HCT116 (cell line): ENCODE results near the gene LCE7A. TPM values are rescaled to one million over a fixed set of nuclear protein-coding genes. Genes with fewer than 3 reads are reported as not detected.

Experiments used
- ATAC-seq: fragments of 200-7000 bp; cut with Tn5 transposase; 2 replicates; pipeline ENCODE4 v1.9.1; 2020; ENCODE audit warnings: mild to moderate bottlenecking, moderate library complexity
- BruUV-seq: library from RNA; stranded (reverse); fragments of 400-500 nt; replicated peaks from 2 replicates; lab custom pipeline; 2021; lab: Mats Ljungman, UMichigan
- CTCF ChIA-PET: fragments of 300-600 bp; sonication (Branson Sonifier 250); formaldehyde crosslinking; loops from one replicate; lab custom pipeline; 2021; ENCODE audit warnings: antibody characterized with exemption; lab: Charles Lee
- POLR2A ChIA-PET: fragments of 300-600, 350-600 bp; sonication (Branson Sonifier 250); formaldehyde crosslinking; loops from one replicate; lab custom pipeline; 2021; ENCODE audit warnings: antibody characterized with exemption; lab: Charles Lee
- RAD21 ChIA-PET, 2 experiments: fragments of 300-600 bp; sonication (Branson Sonifier 250); formaldehyde crosslinking; loops; one replicate each; lab custom pipeline; 2023; ENCODE audit warnings: low total read pairs in 2 of 2; ENCODE audit not compliant: uncharacterized antibody in 2 of 2, unreplicated experiment in 2 of 2, low non-redundant PET in 1 of 2; lab: Charles Lee
- DNase-seq: peaks from one replicate; pipeline ENCODE4 v3.0.0-alpha.2; 2010; ENCODE audit warnings: low read depth, low spot score
- H2AFZ ChIP-seq: fragments of 200-600 bp; shearing (Covaris generic), sonication (generic); 2 replicates; pipeline ENCODE4 v1.6.1; 2017; ENCODE audit warnings: low read depth, mixed run types, mixed read lengths, antibody characterized with exemption, low read length; ENCODE audit not compliant: poor library complexity, severe bottlenecking
- H3K27ac ChIP-seq: 2 replicates; pipeline ENCODE4 v1.5.1; 2012; ENCODE audit warnings: low read depth, low read length
- H3K27me3 ChIP-seq: fragments of 200-600 bp; sonication (generic); 2 replicates; pipeline ENCODE4 v1.6.1; 2016; ENCODE audit warnings: mixed run types, low read length, mixed read lengths; ENCODE audit not compliant: insufficient read depth
- H3K36me3 ChIP-seq, 2 experiments: fragments of 200-500 bp in 1 of 2; fragments of 200-600 bp in 1 of 2; sonication (Bioruptor generic) in 1 of 2; sonication (generic) in 1 of 2; 2 replicates each; pipeline versions ENCODE4 v1.5.1 to v1.6.1; 2014 to 2016; ENCODE audit warnings: low read length in 2 of 2, inconsistent platforms in 1 of 2, mixed read lengths in 1 of 2, mixed run types in 1 of 2; ENCODE audit not compliant: insufficient read depth in 2 of 2, control insufficient read depth in 1 of 2
- H3K4me1 ChIP-seq, 2 experiments: fragments of 200-600 bp in 1 of 2; sonication (generic) in 1 of 2; 2 replicates each; pipeline versions ENCODE4 v1.5.1 to v1.6.1; 2012 to 2017; ENCODE audit warnings: low read length in 2 of 2, inconsistent platforms in 1 of 2, mild to moderate bottlenecking in 1 of 2, mixed read lengths in 1 of 2, mixed run types in 1 of 2, moderate library complexity in 1 of 2; ENCODE audit not compliant: insufficient read depth in 2 of 2, control insufficient read depth in 1 of 2
- H3K4me2 ChIP-seq: fragments of 200-600 bp; sonication (generic); 2 replicates; pipeline ENCODE4 v1.6.1; 2017; ENCODE audit warnings: mixed run types, low read length, mixed read lengths
- H3K4me3 ChIP-seq, 2 experiments: fragments of 200-600 bp in 1 of 2; sonication (generic) in 1 of 2; replicated peaks in 1 of 2; 2 replicates each; pipeline ENCODE4 v1.5.1; 2011 to 2016; ENCODE audit warnings: low read length in 2 of 2, control low read depth in 1 of 2, low read depth in 1 of 2, mild to moderate bottlenecking in 1 of 2, mixed read lengths in 1 of 2, mixed run types in 1 of 2
- H3K79me2 ChIP-seq: fragments of 200-600 bp; sonication (generic); 2 replicates; pipeline ENCODE4 v1.6.1; 2017; ENCODE audit warnings: mild to moderate bottlenecking, mixed run types, low read length, moderate library complexity, mixed read lengths; ENCODE audit not compliant: insufficient read depth
- H3K9ac ChIP-seq: fragments of 200-600 bp; sonication (generic); 2 replicates; pipeline ENCODE4 v1.6.1; 2016; ENCODE audit warnings: low read length, mixed read lengths
- H3K9me2 ChIP-seq: fragments of 200-600 bp; sonication (generic), shearing (Covaris generic); 2 replicates; pipeline ENCODE4 v1.6.1; 2017; ENCODE audit warnings: mixed run types, mild to moderate bottlenecking, moderate library complexity; ENCODE audit not compliant: insufficient read depth
- H3K9me3 ChIP-seq, 2 experiments: fragments of 200-500 bp in 1 of 2; fragments of 200-600 bp in 1 of 2; sonication (Bioruptor generic) in 1 of 2; sonication (generic) in 1 of 2; 2 replicates each; pipeline ENCODE4 v1.6.1; 2014 to 2017; ENCODE audit warnings: low read length in 2 of 2, mixed read lengths in 2 of 2, inconsistent platforms in 1 of 2, low read depth in 1 of 2, mild to moderate bottlenecking in 1 of 2, mixed run types in 1 of 2, moderate library complexity in 1 of 2; ENCODE audit not compliant: control insufficient read depth in 1 of 2, insufficient read depth in 1 of 2
- H4K20me1 ChIP-seq: fragments of 200-600 bp; sonication (generic), shearing (Covaris generic); 2 replicates; pipeline ENCODE4 v1.6.1; 2017; ENCODE audit warnings: mixed run types, mild to moderate bottlenecking, moderate library complexity; ENCODE audit not compliant: insufficient read depth
- EGR1 ChIP-seq: IDR thresholded peaks from 2 replicates; pipeline ENCODE4 v1.6.1; 2012; ENCODE audit warnings: low read depth
- EZH2phosphoT487 ChIP-seq: fragments of 200-600 bp; IDR thresholded peaks from 2 replicates; pipeline ENCODE4 v1.6.1; 2018; ENCODE audit warnings: antibody characterized with exemption, borderline replicate concordance
- MAX ChIP-seq: IDR thresholded peaks from 2 replicates; pipeline ENCODE4 v1.6.1; 2012
- SRF ChIP-seq: IDR thresholded peaks from 2 replicates; pipeline ENCODE4 v1.6.1; 2012; ENCODE audit warnings: low read depth
- ZNF274 ChIP-seq: fragments of 200-500 bp; sonication (Bioruptor generic); IDR thresholded peaks from 2 replicates; pipeline ENCODE4 v1.6.1; 2014; ENCODE audit warnings: mild to moderate bottlenecking, low read depth, low read length, inconsistent platforms
- intact Hi-C: fragments of 100-400 bp; cut with micrococcal nuclease; formaldehyde crosslinking; loops from 2 replicates; pipeline ENCODE4 v1.10.0; 2022
- total RNA-seq: library from RNA; stranded (reverse); gene quantifications from one replicate; pipeline ENCODE4 v1.2.1, GENCODE V29; 2021; ENCODE audit not compliant: unreplicated experiment

Gene LCE7A
- total RNA-seq, 1 experiment from 2014 or later = not detected

DNA sequence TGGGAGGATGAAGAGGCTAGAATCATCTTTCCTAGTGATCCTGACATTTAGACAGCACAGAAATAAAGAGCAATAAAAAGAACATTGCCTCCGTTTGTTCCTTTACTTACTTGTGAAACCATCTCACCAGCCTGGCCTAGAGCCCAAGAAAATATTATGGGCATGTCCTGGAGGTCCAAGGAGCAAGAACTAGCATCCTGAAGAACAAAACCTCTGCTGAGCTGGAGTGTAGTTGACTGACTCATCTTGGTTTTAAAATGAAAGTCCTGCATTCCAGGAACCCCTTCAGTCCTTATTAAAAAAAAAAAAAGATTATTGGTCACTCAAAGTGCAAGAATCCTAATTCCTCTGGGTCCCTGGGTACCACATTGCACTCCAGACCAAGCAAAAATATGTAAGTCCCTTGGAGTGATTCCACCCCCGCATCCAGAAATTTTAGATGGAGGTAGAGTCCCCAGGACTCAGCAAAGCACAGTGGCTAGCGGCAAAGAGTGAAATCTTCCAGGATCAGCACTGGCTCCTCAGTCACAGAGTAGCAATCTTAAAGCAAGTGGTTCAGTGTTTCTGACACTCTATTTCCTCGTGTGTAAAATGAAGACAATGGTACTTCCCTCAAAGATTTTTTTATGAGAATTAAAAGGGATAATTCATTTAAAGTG, 25.3 kb downstream of the LCE7A start:
- Histone ChIP-seq H4K20me1 (no peaks in the 10 kb centered on the region), H3K36me3 (no peaks in the 10 kb centered on the region), H3K27me3 (peaks cover 40% of the 10 kb centered on the region), H3K4me2 (no peak overlapping the region), H3K27ac (no peak overlapping the region), H3K79me2 (no peaks in the 10 kb centered on the region), H3K9me2 (no peaks in the 10 kb centered on the region), H2AFZ (no peak overlapping the region), H3K9me3 (no peaks in the 10 kb centered on the region), H3K9ac (no peak overlapping the region), H3K4me1 (no peaks in the 10 kb centered on the region), H3K4me3 (no peak overlapping the region)
- ChIA-PET CTCF (no interaction called here), POLR2A (no interaction called here), RAD21 (interaction anchor here in 1 of 2 experiments (1.0 kb wide), 1 partner anchor 307 kb away, joined by 3 read pairs; no protein-coding TSS in a partner anchor)
- TF ChIP-seq ZNF274 (no peak), SRF (no peak), EZH2phosphoT487 (no peak)
- BruUV-seq = no TSS peak
- no peak for ATAC-seq
- intact Hi-C loops = no loop called here
- no peak for DNase-seq

- ChIA-PET POLR2A (no interaction called here), CTCF (no interaction called here), RAD21 (interaction anchor here in 1 of 2 experiments (1.0 kb wide), 1 partner anchor 306 kb away, joined by 3 read pairs; no protein-coding TSS in a partner anchor)
- Histone ChIP-seq H3K27me3 (peaks cover 47% of the 10 kb centered on the region), H3K27ac (no peak overlapping the region), H3K79me2 (no peaks in the 10 kb centered on the region), H3K4me3 (no peak overlapping the region), H3K4me1 (no peaks in the 10 kb centered on the region), H3K4me2 (no peak overlapping the region), H3K9me2 (no peaks in the 10 kb centered on the region), H3K36me3 (no peaks in the 10 kb centered on the region), H3K9ac (no peak overlapping the region), H2AFZ (no peak overlapping the region), H4K20me1 (no peaks in the 10 kb centered on the region), H3K9me3 (no peaks in the 10 kb centered on the region)
- BruUV-seq = no TSS peak
- no peak for ATAC-seq
- no peak for DNase-seq
- intact Hi-C loops = no loop called here
- TF ChIP-seq MAX = no peak
- no peak for TF ChIP-seq EGR1
Observed at GRCh38 chr1:152886085-152886484, 26.3 kb downstream of the LCE7A start.
